HepG2 (cell line): Measurements from ENCODE around the gene THBS1. TPM values are rescaled to one million over a fixed set of nuclear protein-coding genes. Genes with fewer than 3 reads are reported as not detected.

Experiments used
- ATAC-seq: fragments of 200-7000 bp; cut with Tn5 transposase; 3 replicates; pipeline ENCODE4 v1.9.1; 2020; ENCODE audit warnings: mild to moderate bottlenecking, moderate library complexity
- BruUV-seq: library from RNA; stranded (reverse); fragments of 400-500 nt; replicated peaks from 2 replicates; lab custom pipeline; 2021; lab: Mats Ljungman, UMichigan
- CTCF ChIA-PET: fragments of 300-600 bp; formaldehyde crosslinking; extraction: SDS; loops from one replicate; lab custom pipeline; 2021; ENCODE audit warnings: low total read pairs, inconsistent platforms, low intra/inter-chr PET ratio; lab: Yijun Ruan, JAX
- POLR2A ChIA-PET: fragments of 350-600 bp; sonication (Branson Sonifier 250); formaldehyde crosslinking; loops from one replicate; lab custom pipeline; 2020; ENCODE audit warnings: antibody characterized with exemption, inconsistent platforms; lab: Yijun Ruan, JAX
- DNase-seq: peaks from one replicate; pipeline ENCODE4 v3.0.0-alpha.2; 2015; ENCODE audit warnings: low spot score
- FAIRE-seq: peaks from 3 replicates; lab custom pipeline; 2011; peaks lifted over from hg19 to GRCh38; lab: Jason Lieb, UNC
- H2AFZ ChIP-seq: one replicate; pipeline ENCODE4 v1.6.1; 2011; ENCODE audit warnings: low read length, inconsistent platforms
- H3K27ac ChIP-seq: fragments of 300-600 bp; 3 replicates; pipeline ENCODE4 v1.8.0; 2011; ENCODE audit warnings: mixed run types, mild to moderate bottlenecking, mixed read lengths, low read length, inconsistent platforms; ENCODE audit not compliant: insufficient read depth; ENCODE audit errors: extremely low read length
- H3K27me3 ChIP-seq, 2 experiments: fragments of 200-600 bp in 1 of 2; 2 replicates in 1 of 2; 3 replicates in 1 of 2; pipeline versions ENCODE4 v1.6.0 to v1.8.0; 2011; ENCODE audit warnings: low read length in 2 of 2, mild to moderate bottlenecking in 2 of 2, moderate library complexity in 2 of 2, inconsistent platforms in 1 of 2; ENCODE audit not compliant: insufficient read depth in 2 of 2, control insufficient read depth in 1 of 2
- H3K36me3 ChIP-seq, 2 experiments: fragments of 200-600 bp in 1 of 2; replicated peaks in 1 of 2; 2 replicates in 1 of 2; 3 replicates in 1 of 2; pipeline versions ENCODE4 v1.5.1 to v1.8.0; 2011; ENCODE audit warnings: low read length in 2 of 2, inconsistent platforms in 1 of 2; ENCODE audit not compliant: insufficient read depth in 2 of 2, control insufficient read depth in 1 of 2
- H3K4me1 ChIP-seq: 2 replicates; pipeline ENCODE4 v1.5.1; 2012; ENCODE audit warnings: low read length, inconsistent platforms; ENCODE audit not compliant: insufficient read depth
- H3K4me2 ChIP-seq: 2 replicates; pipeline ENCODE4 v1.6.0; 2011; ENCODE audit warnings: low read depth, low read length, inconsistent platforms
- H3K4me3 ChIP-seq, 3 experiments: fragments of 200-600 bp in 1 of 3; sonication (generic), shearing (Covaris generic) in 1 of 3; replicated peaks in 1 of 3; 2 replicates each; pipeline ENCODE4 v1.5.1; 2011 to 2016; ENCODE audit warnings: low read length in 3 of 3, inconsistent platforms in 2 of 3, low read depth in 2 of 3, mild to moderate bottlenecking in 2 of 3, control low read depth in 1 of 3, mixed read lengths in 1 of 3; ENCODE audit not compliant: insufficient read depth in 1 of 3
- H3K79me2 ChIP-seq: one replicate; pipeline ENCODE4 v1.6.1; 2011; ENCODE audit warnings: low read length, inconsistent platforms; ENCODE audit not compliant: insufficient read depth
- H3K9ac ChIP-seq: 2 replicates; pipeline ENCODE4 v1.6.0; 2011; ENCODE audit warnings: mild to moderate bottlenecking, low read depth, low read length, inconsistent platforms; ENCODE audit not compliant: insufficient read depth
- H3K9me3 ChIP-seq: 2 replicates; pipeline ENCODE4 v1.5.1; 2012; ENCODE audit warnings: mild to moderate bottlenecking, low read length
- H4K20me1 ChIP-seq: 2 replicates; pipeline ENCODE4 v1.6.0; 2011; ENCODE audit warnings: inconsistent platforms, mild to moderate bottlenecking, low read length, moderate library complexity; ENCODE audit not compliant: insufficient read depth
- AFF4 ChIP-seq: sonication (generic); formaldehyde crosslinking; IDR thresholded peaks from 2 replicates; pipeline ENCODE4 v1.4.0; 2020; ENCODE audit warnings: missing genetic modification reagents
- ATF5 ChIP-seq: sonication (generic); formaldehyde crosslinking; IDR thresholded peaks from 2 replicates; pipeline ENCODE4 v1.4.0; 2020; ENCODE audit warnings: mild to moderate bottlenecking, low read depth, missing genetic modification reagents
- FOXA3 ChIP-seq: IDR thresholded peaks from 2 replicates; pipeline ENCODE4 v1.6.1; 2016; ENCODE audit warnings: missing genetic modification reagents, missing compliant biosample characterization
- GATAD1 ChIP-seq: IDR thresholded peaks from 2 replicates; pipeline ENCODE4 v1.6.1; 2016; ENCODE audit warnings: missing genetic modification reagents, missing compliant biosample characterization
- GTF2F1 ChIP-seq: fragments of 150-350 bp; IDR thresholded peaks from 2 replicates; pipeline ENCODE4 v1.6.1; 2014; ENCODE audit warnings: low read length
- NAIF1 ChIP-seq: sonication (generic); formaldehyde crosslinking; IDR thresholded peaks from 2 replicates; pipeline ENCODE4 v1.5.0; 2020; ENCODE audit warnings: mild to moderate bottlenecking, missing genetic modification reagents, borderline replicate concordance
- ZBTB39 ChIP-seq: sonication (generic); formaldehyde crosslinking; IDR thresholded peaks from 2 replicates; pipeline ENCODE4 v1.5.0; 2020; ENCODE audit warnings: missing genetic modification reagents
- ZNF225 ChIP-seq: sonication (generic); formaldehyde crosslinking; IDR thresholded peaks from 2 replicates; pipeline ENCODE4 v1.4.0; 2020; ENCODE audit warnings: mild to moderate bottlenecking, missing genetic modification reagents
- ZNF772 ChIP-seq: sonication (generic); formaldehyde crosslinking; IDR thresholded peaks from 2 replicates; pipeline ENCODE4 v1.5.0; 2020; ENCODE audit warnings: mild to moderate bottlenecking, missing genetic modification reagents
- WGBS: methylation state at CpG from one replicate; pipeline ENCODE4 v1.1.6; 2017; ENCODE audit warnings: low lambda C conversion rate; 5-methylcytosine and 5-hydroxymethylcytosine counted together
- in situ Hi-C: cut with HindIII; loops from 2 replicates; pipeline ENCODE4 v1.10.0; 2017; ENCODE audit warnings: low pct_unique_long_range_greater_than_20kb; ENCODE audit not compliant: extremely low pct_ligation_motif_present
- intact Hi-C: fragments of 100-400 bp; cut with micrococcal nuclease; formaldehyde crosslinking; loops from one replicate; pipeline ENCODE4 v1.10.0; 2022; ENCODE audit not compliant: unreplicated experiment
- polyA plus RNA-seq, 8 experiments: library from polyadenylated mRNA; depleted of rRNA in 3 of 8; stranded (reverse) in 7 of 8; unstranded in 1 of 8; fragments of >200 nt; fragmentation: Illumina TruSeq in 4 of 8; extraction: Trizol in 4 of 8; gene quantifications; 2 replicates each; pipeline versions ENCODE4 v1.2.1 to v1.2.3, GENCODE V29; 2011 to 2016; ENCODE audit warnings: low read depth in 4 of 8, missing spikeins in 1 of 8, mixed read lengths in 1 of 8; ENCODE audit not compliant: insufficient read depth in 1 of 8
- total RNA-seq, 5 experiments: library from RNA; depleted of rRNA; stranded (reverse); fragments of >200 nt; fragmentation: Illumina TruSeq; extraction: Trizol; gene quantifications; 2 replicates each; pipeline ENCODE4 v1.2.3, GENCODE V29; 2016; ENCODE audit warnings: low read depth in 1 of 5

Gene THBS1
- total and polyA plus RNA-seq, 2 of the 13 experiments (the other 11 are each of a cell fraction or from before 2014, with no cell fraction given), result 54.7 to 67.1 TPM

- TF ChIP-seq FOXA3 (CRISPR knock-in tag), result no peak
- TF ChIP-seq ATF5 (CRISPR knock-in tag), result no peak
- no peak for TF ChIP-seq GTF2F1
- no peak for TF ChIP-seq GATAD1
- no peak for TF ChIP-seq ZNF772
Observed at GRCh38 chr15:39556461-39556860, 24.4 kb upstream of the THBS1 start (continued).

GRCh38 chr15:39558421-39558820, 22.5 kb upstream of the THBS1 start:
- Histone ChIP-seq H3K79me2 (no peaks in the 10 kb centered on the region), H3K4me2 (no peak overlapping the region), H3K36me3 (no peaks in the 10 kb centered on the region), H3K27ac (no peak overlapping the region), H3K9ac (no peak overlapping the region), H2AFZ (no peak overlapping the region), H3K4me3 (no peak overlapping the region), H3K4me1 (no peaks in the 10 kb centered on the region), H3K27me3 (no peaks in the 10 kb centered on the region), H3K9me3 (no peaks in the 10 kb centered on the region), H4K20me1 (no peaks in the 10 kb centered on the region)
- DNase-seq, result no peak
- 54% methylated on average over 3 of the region's 3 CpGs for WGBS
- ATAC-seq, result no peak
- BruUV-seq, result no TSS peak
- no peak for TF ChIP-seq NAIF1 (CRISPR knock-in tag)
- POLR2A ChIA-PET, result no interaction called here
- CTCF ChIA-PET, result no interaction called here
- in situ Hi-C loops (no loop called here), intact Hi-C loops (no loop called here)
- FAIRE-seq, result no peak

GRCh38 chr15:39564972-39565665, 15.8 kb upstream of the THBS1 start:
- no peak for ATAC-seq
- ChIA-PET POLR2A (no interaction called here), CTCF (no interaction called here)
- Histone ChIP-seq H3K9ac (no peak overlapping the region), H3K36me3 (no peaks in the 10 kb centered on the region), H3K9me3 (no peaks in the 10 kb centered on the region), H3K79me2 (no peaks in the 10 kb centered on the region), H3K27me3 (0 out of 5 replicates have a peak, but pooled peaks cover 0 to 3% of the 10 kb centered on the region in 2 experiments), H3K4me3 (no peak overlapping the region), H4K20me1 (no peaks in the 10 kb centered on the region), H2AFZ (no peak overlapping the region), H3K4me2 (no peak overlapping the region), H3K27ac (no peak overlapping the region), H3K4me1 (no peaks in the 10 kb centered on the region)
- 14% methylated on average over 4 of the region's 4 CpGs for WGBS
- in situ Hi-C loops (no loop called here), intact Hi-C loops (no loop called here)
- FAIRE-seq, result no peak
- BruUV-seq, result no TSS peak
- no peak for DNase-seq
- TF ChIP-seq AFF4 (no peak), ZNF225 (CRISPR knock-in tag) (no peak), ZBTB39 (CRISPR knock-in tag) (no peak)
